GM12891 (cell line): ENCODE data around the gene SMR3B.

Experiments used
- POLR2A ChIP-seq: IDR thresholded peaks from 2 replicates; pipeline ENCODE4 v1.6.1; 2011; ENCODE audit warnings: low read depth, low read length, control low read depth
- POLR2AphosphoS5 ChIP-seq: IDR thresholded peaks from 2 replicates; pipeline ENCODE4 v1.6.1; 2011; ENCODE audit warnings: low read depth, low read length, control low read depth

GRCh38 chr4:70372760-70373159 lies 10.2 kb upstream of the SMR3B start:
- TF ChIP-seq POLR2A: no peak
- no peak for TF ChIP-seq POLR2AphosphoS5
